Stimulated activated CD8-positive, alpha-beta memory T cell treated with anti-CD3 and anti-CD28 coated beads, Interleukin-2, amount 100 ng/mL, for 1 hour (primary cell): ENCODE data around the gene FOXE1.

Experiments
- DNase-seq, 2 donors: peaks; one replicate each; pipeline ENCODE4 v3.0.0-alpha.2; 2020; ENCODE audit warnings: low read depth in 2 of 2

The FOXE1 gene

GRCh38 chr9:97853056-97853843 lies at the start of gene FOXE1:
FOXE1 (plus strand) TSS chr9:97853226; CDS start chr9:97853915, 689 bp downstream.
- DNase-seq = no peak

DNA sequence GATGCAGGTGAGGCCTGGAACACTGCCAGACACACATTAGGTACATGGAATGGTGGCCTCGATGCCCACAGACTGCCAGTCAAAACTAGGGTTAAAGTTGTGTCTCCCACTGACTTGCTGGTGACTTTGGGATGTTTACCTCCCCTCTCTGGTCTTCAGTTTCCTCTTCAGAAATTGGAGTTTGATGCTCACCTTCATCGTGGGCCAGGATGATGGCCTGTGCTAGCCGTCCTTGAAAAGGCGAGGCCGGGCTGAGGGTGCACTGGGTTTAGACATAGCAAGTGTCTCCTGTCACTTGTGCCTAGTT lies 49.0 kb upstream of the FOXE1 start:
- no peak for DNase-seq

GRCh38 chr9:97806721-97807120 lies 46.3 kb upstream of the FOXE1 start:
- DNase-seq = no peak

DNA sequence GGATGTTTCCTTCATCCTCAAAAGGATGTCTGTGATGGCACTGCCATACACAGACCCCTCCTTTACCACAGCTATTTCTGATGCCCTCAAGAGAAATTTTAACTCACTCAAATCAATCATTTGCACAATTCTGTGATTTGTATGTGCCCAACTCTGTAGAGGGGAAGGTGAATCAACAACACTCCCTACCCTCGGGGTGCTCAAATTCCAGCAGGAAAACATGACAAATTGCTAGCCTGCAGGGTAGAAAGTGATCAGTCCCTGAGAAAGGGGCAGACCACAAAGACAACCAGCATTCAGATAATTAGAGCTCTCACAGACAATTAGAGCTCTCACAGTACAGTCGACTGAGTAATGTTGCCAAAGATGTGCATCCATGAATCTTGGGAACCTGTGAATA lies 45.3 kb upstream of the FOXE1 start:
- no peak for DNase-seq

DNA sequence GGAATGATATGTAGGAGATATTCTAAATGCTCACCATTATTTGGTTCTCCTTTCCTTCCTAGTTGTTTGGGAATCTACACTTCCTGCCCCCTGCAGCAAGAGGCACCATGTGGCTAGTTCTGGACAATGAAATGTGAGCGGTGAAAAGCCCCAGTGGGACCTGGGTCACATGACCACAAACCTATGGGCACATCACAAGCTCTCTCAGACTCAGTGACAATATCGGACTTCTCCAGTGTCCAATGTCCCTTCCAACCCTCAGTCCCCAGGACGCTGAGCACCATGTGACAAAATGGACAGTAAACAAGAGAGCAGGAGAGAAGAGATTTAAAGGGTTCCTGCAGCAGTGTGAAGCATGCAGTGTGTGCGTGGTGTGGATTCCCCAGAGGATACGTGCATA lies 44.6 kb upstream of the FOXE1 start:
- DNase-seq = no peak

DNA sequence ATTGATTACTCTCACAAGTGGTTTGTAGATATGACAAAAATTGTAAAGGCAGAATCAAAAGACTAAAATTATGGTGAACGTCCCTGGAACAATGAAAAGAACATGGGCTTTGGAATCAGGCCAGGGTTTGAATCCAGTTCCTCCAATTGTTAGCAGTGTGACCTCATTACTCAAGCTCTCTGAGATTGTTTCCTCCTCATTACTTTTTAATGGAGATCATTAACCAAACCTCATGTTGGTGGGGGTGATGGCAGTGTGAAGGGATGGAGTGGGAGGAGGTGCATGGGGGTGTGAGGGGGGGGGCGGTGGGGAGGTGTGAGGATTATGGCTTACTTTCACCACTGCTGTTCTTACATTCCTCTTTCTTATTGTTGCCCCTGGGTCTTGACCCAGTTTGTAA lies 44.1 kb upstream of the FOXE1 start:
- no peak for DNase-seq

GRCh38 chr9:97809666-97810344 lies 43.2 kb upstream of the FOXE1 start:
- DNase-seq = no peak

DNA sequence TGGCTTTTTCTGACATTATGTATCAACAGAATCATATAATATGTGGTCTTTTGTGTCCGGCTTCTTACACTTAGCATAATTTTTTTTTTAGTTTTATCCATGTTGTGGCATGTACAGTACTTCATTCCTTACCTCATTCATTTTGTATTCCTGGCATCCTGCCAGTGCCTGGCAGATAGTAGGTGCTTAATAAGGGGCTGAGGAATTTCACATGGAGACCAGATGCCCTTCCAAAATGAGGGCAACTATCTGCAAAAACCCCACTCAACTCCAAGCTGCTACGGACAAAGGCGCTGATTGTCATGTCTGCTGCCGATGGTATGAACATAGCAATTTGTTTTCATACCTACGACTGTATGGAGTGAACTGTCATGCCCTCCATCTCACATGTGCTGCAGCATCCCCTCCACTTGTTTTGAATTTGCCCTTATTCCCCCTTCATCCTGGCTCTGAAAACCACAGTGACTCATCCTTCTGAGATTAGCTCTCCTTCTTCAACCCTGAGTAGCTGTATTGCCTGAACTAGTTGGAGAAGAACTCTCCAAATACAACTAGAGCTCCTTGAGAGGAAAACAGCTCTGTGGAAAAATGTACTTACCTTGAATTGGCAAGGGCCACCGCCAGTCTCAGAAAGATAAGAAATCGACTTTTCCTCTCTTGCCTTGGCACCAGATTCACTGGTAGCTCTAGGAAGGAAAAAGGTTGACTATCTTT lies 41.3 kb upstream of the FOXE1 start:
- DNase-seq = no peak

DNA sequence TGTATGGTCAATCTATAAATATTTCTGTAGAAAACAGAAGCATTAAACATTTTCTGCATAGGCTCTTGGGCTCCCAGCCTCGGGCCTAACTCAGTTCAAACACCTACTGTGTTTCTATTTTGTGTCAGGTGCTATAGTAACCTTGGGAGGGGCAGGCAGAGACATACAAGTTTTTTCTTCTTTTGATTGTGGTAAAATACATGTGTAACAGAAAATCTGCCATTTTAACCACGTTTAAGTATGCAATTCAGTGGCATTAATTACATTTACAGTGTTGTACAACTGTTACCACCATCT lies 40.8 kb upstream of the FOXE1 start:
- DNase-seq = no peak

DNA sequence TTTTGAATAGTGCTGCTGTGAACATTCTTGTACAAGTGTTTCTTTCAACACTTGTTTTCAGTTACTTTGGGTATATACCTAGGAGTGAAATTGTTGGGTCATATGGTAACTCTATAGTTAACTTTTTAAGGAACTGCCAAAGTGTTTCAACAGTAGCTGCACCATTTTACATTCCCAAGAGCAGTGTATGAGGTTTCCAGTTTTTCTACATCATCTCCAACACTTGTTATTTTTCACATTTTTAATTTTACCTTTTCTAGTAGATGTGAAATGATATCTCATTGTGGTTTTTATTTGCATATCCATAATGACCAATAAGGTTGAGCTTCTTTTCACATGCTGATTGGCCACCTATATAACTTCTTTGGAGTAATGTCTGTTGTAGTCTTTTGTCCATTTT lies 40.0 kb upstream of the FOXE1 start:
- DNase-seq = no peak

GRCh38 chr9:97819735-97820134 lies 33.3 kb upstream of the FOXE1 start:
- DNase-seq = no peak

DNA sequence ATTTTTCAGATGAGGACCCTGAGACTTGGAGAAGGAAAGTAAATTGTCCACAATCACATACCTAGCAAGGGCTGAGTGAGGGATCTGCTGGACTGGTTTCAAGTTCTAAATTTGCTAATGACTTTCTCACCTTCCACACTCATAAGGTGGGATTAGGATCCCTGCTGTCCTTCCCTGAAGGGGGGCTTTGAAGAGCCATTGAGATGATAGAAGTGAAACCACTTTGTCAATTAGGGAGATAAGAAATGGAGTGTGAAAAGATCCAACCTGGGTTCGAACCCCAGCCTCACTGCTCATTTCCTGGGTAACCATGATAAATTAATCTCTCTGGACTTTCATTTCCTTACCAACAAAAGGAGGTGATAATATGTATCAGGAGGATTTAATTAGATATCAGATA lies 32.7 kb upstream of the FOXE1 start:
- DNase-seq = no peak

DNA sequence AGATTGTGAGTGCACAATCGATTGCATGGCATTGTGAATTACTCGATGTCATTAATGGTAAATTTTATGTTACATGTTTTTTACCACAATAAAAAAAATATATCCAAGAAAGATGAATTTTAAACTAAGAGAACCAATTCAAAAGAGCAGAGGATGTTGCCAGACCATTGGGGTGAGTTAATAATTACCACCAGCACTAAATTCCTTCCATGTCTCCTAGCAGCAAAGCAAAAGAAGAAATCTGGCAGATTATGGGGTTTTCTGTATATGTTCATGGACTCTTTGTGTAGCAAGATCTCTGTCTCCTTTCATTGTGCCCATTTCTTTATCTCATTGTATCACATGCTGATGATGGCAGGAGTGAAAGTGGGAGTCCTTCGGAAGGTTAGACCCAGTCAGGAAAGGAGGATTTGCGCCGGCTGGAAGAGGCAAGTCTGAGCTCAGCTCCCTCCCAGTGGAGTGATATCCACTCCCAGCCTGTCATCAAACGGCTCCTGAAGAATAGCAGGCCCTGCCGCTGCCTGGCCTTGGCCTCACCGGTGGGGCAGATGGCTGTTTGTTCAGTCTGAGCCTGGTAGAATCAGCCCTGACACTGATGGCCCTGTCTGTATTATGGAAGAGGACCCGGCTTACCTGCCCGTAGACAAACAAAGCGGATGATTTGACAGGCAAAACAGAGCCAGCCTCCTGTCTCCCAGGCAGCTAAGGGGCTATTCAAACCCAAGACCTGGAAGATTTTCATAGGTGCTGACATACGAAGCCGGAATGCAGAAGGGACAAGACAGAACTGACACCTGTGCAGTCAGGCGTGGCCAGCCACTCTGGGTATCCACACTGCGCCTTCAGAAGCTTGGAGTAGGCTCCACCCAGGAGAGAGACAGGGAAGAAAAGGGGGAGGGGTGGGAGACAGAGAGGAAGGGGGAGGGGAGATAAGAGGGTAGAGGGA lies 21.9 kb upstream of the FOXE1 start:
- DNase-seq = no peak

GRCh38 chr9:97831843-97832636 lies 21.0 kb upstream of the FOXE1 start:
- no peak for DNase-seq

DNA sequence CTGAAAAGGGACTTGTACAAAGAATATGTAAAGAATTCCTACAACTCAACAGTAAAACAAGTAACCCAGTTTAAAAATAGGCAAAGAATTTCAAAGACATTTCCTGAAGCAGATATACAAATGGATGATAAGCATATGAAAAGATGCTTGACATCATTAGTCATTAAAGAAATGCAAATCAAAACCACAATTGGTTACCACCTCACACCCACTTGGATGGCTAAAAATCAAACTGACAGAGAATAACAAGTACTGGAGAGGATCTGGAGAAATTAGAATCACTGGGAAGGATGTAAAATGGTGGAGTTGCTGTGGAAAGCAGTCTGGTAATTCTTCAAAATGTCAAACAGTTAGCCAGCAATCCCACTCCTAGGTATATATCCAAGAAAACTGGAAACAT lies 12.5 kb upstream of the FOXE1 start:
- DNase-seq = no peak

DNA sequence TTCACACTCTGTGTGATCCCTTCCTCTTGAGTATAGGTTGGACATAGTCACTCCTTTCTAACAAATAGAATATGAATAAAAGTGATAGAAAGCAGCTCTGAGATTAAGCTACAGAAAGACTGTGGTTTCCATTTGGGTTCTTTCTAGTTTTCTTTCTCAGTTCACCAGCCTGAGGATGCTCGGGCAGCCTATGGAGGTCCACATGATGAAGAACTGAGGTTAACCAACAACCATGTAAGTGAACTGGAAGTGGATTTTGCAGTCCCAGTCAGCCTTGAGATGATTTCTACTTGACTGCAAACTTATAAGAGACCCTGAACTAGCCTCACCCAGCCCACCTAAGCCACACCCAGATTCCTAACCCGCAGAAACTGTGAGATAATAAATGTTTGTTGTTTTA lies 10.1 kb upstream of the FOXE1 start:
- no peak for DNase-seq

DNA sequence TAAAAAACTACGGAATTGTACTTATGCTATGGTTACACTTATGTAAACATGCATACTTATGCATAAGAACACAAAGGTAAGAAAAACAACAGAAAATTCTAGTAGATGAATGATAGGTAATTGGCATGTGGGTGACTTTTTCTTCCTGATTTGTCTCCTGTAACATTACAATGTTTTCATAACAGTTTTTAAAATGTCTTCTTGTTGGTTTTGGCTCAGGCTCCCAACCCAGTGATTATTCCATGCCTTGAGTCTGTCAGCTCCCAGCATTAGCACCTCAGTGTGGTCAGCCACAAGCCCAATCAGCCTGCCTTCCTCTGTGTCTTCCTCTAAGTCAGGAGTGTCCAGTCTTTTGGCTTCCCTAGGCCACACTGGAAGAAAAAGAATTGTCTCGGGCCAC lies 7.9 kb upstream of the FOXE1 start:
- DNase-seq = no peak

GRCh38 chr9:97845763-97846162 lies 7.3 kb upstream of the FOXE1 start:
- no peak for DNase-seq

- DNase-seq = no peak
Measured at GRCh38 chr9:97846347-97846746, 6.7 kb upstream of the FOXE1 start.

- no peak for DNase-seq
Measured at GRCh38 chr9:97847474-97848214, 5.4 kb upstream of the FOXE1 start.

DNA sequence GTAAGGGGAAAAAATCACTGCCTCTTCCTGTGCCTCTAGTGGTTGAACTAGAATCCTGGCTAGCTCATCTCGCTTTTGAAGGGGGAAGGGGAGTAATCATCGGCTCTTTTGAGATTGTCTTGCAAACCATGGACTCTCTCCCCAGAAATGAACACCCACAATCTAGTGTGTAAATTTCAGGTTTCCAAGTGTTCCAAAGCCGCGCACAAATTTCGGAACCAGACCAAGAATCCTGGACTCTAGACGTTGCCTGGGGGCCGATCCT lies 4.9 kb upstream of the FOXE1 start:
- DNase-seq = no peak
